ENCODE data around the gene LAMTOR4.

DNA sequence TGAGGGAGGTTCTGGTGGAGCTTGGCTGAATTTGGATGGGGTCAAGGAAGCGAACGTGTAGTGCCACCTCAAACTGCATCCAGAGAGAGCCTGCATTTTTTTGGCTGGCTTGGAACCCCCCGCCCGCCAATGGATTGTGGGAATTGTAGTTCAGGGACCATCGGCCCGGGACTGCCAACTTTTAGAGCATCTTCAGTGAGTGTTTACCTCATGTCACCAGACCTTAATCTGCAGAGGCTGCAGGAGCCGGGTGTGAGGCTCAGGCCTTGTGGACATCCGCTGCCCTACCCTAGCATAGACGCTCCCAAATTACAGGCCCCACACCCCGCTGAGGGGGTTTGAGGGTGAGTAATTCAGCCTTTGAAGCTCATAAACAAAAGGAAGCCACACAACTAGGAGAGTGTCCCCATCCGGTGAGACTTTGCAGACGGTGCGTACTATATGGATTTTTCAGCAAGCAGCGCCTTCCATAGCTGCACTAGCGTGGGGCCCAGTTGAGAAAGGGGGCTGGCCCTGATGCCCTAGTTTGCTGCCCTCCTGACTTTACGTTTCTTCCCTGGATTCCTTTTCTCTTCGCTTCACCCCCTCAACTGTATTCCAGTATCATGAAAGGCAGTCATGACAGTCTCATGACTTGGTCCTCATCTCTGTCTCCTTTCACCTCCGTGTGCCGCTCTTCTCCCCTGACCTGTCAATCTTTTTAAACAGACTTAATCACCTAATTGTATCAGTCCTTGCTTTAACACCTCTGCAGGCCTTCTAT, 28.6 kb upstream of the LAMTOR4 start:
- TF ChIP-seq EZH2 (IDR thresholded peaks at IDR 0.05), result no peak
- TF ChIP-seq POLR2AphosphoS5 (IDR thresholded peaks at IDR 0.05; ENCODE audit: borderline replicate concordance, low read depth, low read length), result no peak
